ENCODE measurements around the gene ARID1B. TPM values are rescaled to one million over a fixed set of nuclear protein-coding genes. Genes with fewer than 3 reads are reported as not detected.

Gene ARID1B
- total and polyA plus RNA-seq, 10 of the 15 experiments (the other 5 are each of a cell fraction or from before 2014, with no cell fraction given), result 24.7 to 133 (median 54.6) TPM

DNA sequence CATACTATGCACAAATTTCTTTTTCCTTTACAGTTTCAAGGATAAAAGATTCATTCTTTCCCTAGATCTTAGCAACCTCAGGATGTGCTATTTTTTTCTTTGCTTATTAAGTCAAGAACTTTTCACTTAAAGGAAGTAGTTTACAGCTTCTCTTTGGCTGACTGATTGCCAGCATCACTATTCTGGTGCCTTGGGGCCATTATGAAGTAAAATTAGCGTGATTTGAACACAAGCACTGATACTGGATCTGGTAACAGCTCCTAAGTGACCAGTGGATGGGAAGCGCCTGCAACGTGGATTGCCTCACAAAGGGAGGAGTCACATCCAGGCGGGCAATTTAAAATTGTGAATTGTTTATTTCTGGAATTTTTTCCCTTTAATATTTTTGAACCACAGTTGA, 147.1 kb downstream of the ARID1B start:
- H3K9me3 ChIP-seq (replicated peaks; ENCODE audit: control insufficient read depth, insufficient read depth, low read length), result no peaks in the 10 kb centered on the region
- POLR2A ChIA-PET, result interaction anchor here (1.1 to 1.5 kb wide), 2 partner anchors 8 to 10 kb away, joined by 3 to 5 read pairs; no protein-coding TSS in a partner anchor
- H3K4me3 ChIP-seq, result no peak overlapping the region
- RAD21 ChIA-PET (ENCODE audit: unreplicated experiment), result interaction anchor here (0.6 to 1.7 kb wide), 7 partner anchors 8 to 286 kb away, joined by 3 read pairs; no protein-coding TSS in a partner anchor
- CTCF ChIA-PET, result interaction anchor here (0.7 to 1.6 kb wide), 5 partner anchors 10 to 72 kb away, joined by 3 to 5 read pairs (median 4); no protein-coding TSS in a partner anchor
- SMC1A ChIA-PET (ENCODE audit: uncharacterized antibody, unreplicated experiment), result interaction anchor here (1.1 to 6.6 kb wide), 10 partner anchors 9 to 234 kb away, joined by 3 to 42 read pairs (median 6); partner anchors contain the start of gene ARID1B
- ATAC-seq (no peak), FAIRE-seq (no peak), DNase-seq (ENCODE audit: low read depth, low spot score) (no peak)
- H3K36me3 ChIP-seq (ENCODE audit: control insufficient read depth in 2 of 2, insufficient read depth in 2 of 2, low read length in 1 of 2), result peaks cover 0 to 2% of the 10 kb centered on the region in 2 experiments; a peak in 2 of 4 replicates
- no TSS peak for BruUV-seq (replicated peaks)
- H3K27ac ChIP-seq (ENCODE audit: control insufficient read depth, insufficient read depth), result no peak overlapping the region
- WGBS (ENCODE audit: insufficient coverage, insufficient replicate concordance, low lambda C conversion rate, missing lambda C conversion rate), result 97% methylated on average over 4 of the region's 4 CpGs
- H3K9ac ChIP-seq (ENCODE audit: control insufficient read depth, insufficient read depth, low read length), result no peak overlapping the region
- in situ Hi-C loops (cut with MboI) (no loop called here), intact Hi-C loops (cut with micrococcal nuclease; ENCODE audit: unreplicated experiment) (no loop called here)
- peaks cover 4% of the 10 kb centered on the region; the same call in 1 of the 2 replicates for H4K20me1 ChIP-seq (ENCODE audit: control insufficient read depth, insufficient read depth)
- H3K4me1 ChIP-seq (ENCODE audit: control insufficient read depth, insufficient read depth, low read length), result peaks cover 18% of the 10 kb centered on the region
- no peak for TF ChIP-seq PAX5 (IDR thresholded peaks at IDR 0.05; ENCODE audit: borderline replicate concordance, low read depth, low read length)
- TF ChIP-seq GABPA (IDR thresholded peaks at IDR 0.05; ENCODE audit: low read depth), result no peak
- TF ChIP-seq, protein P1, sequence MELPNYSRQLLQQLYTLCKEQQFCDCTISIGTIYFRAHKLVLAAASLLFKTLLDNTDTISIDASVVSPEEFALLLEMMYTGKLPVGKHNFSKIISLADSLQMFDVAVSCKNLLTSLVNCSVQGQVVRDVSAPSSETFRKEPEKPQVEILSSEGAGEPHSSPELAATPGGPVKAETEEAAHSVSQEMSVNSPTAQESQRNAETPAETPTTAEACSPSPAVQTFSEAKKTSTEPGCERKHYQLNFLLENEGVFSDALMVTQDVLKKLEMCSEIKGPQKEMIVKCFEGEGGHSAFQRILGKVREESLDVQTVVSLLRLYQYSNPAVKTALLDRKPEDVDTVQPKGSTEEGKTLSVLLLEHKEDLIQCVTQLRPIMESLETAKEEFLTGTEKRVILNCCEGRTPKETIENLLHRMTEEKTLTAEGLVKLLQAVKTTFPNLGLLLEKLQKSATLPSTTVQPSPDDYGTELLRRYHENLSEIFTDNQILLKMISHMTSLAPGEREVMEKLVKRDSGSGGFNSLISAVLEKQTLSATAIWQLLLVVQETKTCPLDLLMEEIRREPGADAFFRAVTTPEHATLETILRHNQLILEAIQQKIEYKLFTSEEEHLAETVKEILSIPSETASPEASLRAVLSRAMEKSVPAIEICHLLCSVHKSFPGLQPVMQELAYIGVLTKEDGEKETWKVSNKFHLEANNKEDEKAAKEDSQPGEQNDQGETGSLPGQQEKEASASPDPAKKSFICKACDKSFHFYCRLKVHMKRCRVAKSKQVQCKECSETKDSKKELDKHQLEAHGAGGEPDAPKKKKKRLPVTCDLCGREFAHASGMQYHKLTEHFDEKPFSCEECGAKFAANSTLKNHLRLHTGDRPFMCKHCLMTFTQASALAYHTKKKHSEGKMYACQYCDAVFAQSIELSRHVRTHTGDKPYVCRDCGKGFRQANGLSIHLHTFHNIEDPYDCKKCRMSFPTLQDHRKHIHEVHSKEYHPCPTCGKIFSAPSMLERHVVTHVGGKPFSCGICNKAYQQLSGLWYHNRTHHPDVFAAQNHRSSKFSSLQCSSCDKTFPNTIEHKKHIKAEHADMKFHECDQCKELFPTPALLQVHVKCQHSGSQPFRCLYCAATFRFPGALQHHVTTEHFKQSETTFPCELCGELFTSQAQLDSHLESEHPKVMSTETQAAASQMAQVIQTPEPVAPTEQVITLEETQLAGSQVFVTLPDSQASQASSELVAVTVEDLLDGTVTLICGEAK (IDR thresholded peaks at IDR 0.05; ENCODE audit: borderline replicate concordance), result no peak
- no peak for TF ChIP-seq RFX5 (IDR thresholded peaks at IDR 0.05; ENCODE audit: low read depth, low read length)
- no peak for TF ChIP-seq SMAD1 (IDR thresholded peaks at IDR 0.05; ENCODE audit: low read depth, partially characterized antibody)
- TF ChIP-seq IKZF2 (IDR thresholded peaks at IDR 0.05), result no peak
- no peak for TF ChIP-seq SREBF1 (IDR thresholded peaks at IDR 0.05; ENCODE audit: low read length)
- TF ChIP-seq NR2C1 (IDR thresholded peaks at IDR 0.05), result no peak
- TF ChIP-seq PAX8 (IDR thresholded peaks at IDR 0.05), result no peak
- no peak for TF ChIP-seq ZNF687 (IDR thresholded peaks at IDR 0.05)
- peaks cover 88% of the 10 kb centered on the region for H3K79me2 ChIP-seq (ENCODE audit: control insufficient read depth, insufficient read depth, low read length)
- no peak overlapping the region for H2AFZ ChIP-seq (ENCODE audit: control insufficient read depth, low read depth, low read length)
- no peaks in the 10 kb centered on the region for H3K27me3 ChIP-seq (replicated peaks in 1 of 2; ENCODE audit: control insufficient read depth in 2 of 2, insufficient read depth in 2 of 2, low read length in 1 of 2)
- H3K4me2 ChIP-seq (ENCODE audit: control insufficient read depth, insufficient read depth), result no peak overlapping the region

Data from GM12878 (cell line).